GM12891 (cell line): ENCODE data around the gene MYO7B.

Source experiments
- POLR2A ChIP-seq: IDR thresholded peaks from 2 replicates; pipeline ENCODE4 v1.6.1; 2011; ENCODE audit warnings: low read depth, low read length, control low read depth
- POLR2AphosphoS5 ChIP-seq: IDR thresholded peaks from 2 replicates; pipeline ENCODE4 v1.6.1; 2011; ENCODE audit warnings: low read depth, low read length, control low read depth
- SPI1 ChIP-seq: IDR thresholded peaks from 2 replicates; pipeline ENCODE4 v1.6.1; 2011; ENCODE audit warnings: low read depth, low read length, control low read depth
- TAF1 ChIP-seq: IDR thresholded peaks from 2 replicates; pipeline ENCODE4 v1.6.1; 2011; ENCODE audit warnings: low read depth, low read length, control low read depth

DNA sequence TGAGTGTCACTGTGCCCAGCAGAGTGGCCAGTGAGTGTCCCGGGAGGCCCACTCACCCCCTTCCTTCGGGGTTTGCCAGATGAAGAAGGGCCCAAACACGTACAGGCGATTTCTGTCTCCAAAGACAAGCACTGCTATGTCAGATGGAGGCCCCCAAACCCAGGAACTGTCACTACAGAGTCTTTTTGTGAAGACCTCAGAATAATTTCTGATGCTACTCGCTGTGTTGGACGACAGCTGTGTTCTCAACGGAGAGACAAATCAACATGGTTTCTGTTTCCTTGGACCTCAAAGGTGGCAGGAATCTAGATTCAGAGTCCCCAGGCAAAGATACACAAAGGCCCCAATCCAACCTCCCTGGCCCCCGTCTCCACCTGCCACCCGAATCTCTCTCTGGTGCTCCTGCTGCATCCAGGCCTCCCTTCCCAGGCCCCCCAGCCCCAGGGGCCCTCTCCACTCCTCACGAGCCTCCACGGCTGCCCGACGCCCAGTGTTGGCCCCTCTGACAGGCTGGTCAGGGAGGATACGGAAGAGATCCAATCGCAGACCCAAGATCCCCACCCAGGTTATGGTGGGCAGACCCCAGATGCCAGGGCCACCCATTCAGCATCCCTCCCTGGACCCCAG lies 108.1 kb downstream of the MYO7B start:
- TF ChIP-seq POLR2AphosphoS5 = no peak
- no peak for TF ChIP-seq POLR2A
- no peak for TF ChIP-seq TAF1
- TF ChIP-seq SPI1 = no peak
